GM21447 (cell line): Measurements from ENCODE around the gene NPHP1.
A peak's percentile ranks its signal among the peaks of the same experiment; 100 is the strongest.
"Not testable (repeated sequence)": the region's sequence is repeated elsewhere in the genome, so short reads cannot be mapped to it uniquely, and the experiment has no call there.

Source experiments
- ATAC-seq: cut with Tn5 transposase; IDR thresholded peaks from one replicate; pipeline ENCODE4 v1.9.1; 2021; ENCODE audit not compliant: unreplicated experiment

Gene NPHP1

DNA sequence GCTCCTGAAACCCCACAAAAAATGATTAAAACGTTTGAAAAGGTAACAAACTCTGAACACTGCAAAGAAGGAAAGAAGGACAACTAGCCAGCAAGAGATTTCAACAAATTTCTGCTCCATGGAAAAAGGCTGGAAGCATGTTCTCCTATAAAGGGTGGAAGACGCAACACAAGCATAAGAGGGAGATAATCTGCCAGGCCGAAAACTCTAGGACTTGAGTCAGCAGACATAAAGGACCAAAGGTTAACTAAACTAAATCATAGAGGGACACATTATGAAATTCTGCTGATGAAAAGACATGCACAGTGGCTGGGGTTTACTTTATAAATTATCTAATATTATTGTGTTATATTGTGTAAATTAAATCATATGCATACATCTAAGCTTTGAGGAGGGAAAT lies 6.8 kb downstream of the NPHP1 start:
- ATAC-seq: no peak

- no peak for ATAC-seq
Measured at GRCh38 chr2:110197452-110197851, 7.4 kb downstream of the NPHP1 start.

- not testable (repeated sequence) for ATAC-seq
Measured at GRCh38 chr2:110190169-110190568, 14.6 kb downstream of the NPHP1 start.

DNA sequence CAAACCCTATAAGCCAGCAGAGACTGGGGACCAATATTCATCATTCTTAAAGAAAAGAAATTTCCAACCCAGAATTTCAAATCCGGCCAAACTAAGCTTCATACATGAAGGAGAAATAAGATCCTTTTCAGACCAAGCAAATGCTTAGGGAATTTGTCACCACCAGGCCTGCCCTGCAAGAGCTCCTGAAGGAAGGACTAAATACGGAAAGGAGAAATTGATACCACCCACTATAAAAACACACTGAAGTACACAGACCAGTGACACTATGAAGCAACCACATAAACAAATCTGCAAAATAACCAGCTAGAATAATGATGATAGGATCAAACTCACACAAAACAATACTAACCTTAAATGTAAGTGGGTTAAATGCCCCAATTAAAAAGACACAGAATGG lies 22.4 kb downstream of the NPHP1 start:
- ATAC-seq: no peak

DNA sequence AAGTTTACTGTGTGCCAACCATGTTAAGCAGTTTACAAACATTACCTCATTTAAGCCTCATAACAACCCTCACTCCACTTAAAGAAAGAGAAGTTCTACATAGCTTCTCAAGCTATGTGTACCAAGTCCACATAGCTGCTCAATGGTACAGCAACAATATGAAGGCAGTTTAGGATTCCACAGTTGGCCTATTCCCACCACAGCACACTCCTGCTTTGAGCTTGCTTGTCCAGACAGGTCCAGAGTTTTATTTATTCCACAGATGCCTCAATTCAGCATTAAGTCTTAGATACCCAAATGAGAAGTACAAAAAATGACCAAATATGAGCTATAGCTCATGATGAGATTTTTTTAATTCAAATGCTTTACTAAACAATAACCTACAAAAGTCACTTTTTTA lies 24.8 kb downstream of the NPHP1 start:
- ATAC-seq: no peak

DNA sequence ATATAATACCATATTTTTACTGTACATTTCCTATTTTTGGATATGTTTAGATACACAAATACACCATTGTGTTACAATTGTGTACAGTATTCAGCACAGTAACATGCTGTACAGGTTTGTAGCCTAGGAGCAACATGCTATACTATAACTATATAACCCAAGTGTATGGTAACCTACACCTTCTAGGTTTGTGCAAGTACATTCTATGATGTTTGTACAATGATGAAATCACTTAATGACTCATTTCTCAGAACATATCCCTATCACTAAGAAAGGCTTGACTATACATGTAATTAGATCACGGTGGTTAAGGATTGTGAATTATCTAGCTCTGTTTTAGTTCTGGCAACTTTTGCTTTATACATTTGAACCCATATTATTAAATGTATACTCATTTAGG lies 31.3 kb downstream of the NPHP1 start:
- no peak for ATAC-seq

GRCh38 chr2:110172506-110172905 lies 32.3 kb downstream of the NPHP1 start:
- no peak for ATAC-seq

GRCh38 chr2:110170102-110170501 lies 34.7 kb downstream of the NPHP1 start:
- no peak for ATAC-seq

- no peak for ATAC-seq
Measured at GRCh38 chr2:110167326-110168000, 37.4 kb downstream of the NPHP1 start.

DNA sequence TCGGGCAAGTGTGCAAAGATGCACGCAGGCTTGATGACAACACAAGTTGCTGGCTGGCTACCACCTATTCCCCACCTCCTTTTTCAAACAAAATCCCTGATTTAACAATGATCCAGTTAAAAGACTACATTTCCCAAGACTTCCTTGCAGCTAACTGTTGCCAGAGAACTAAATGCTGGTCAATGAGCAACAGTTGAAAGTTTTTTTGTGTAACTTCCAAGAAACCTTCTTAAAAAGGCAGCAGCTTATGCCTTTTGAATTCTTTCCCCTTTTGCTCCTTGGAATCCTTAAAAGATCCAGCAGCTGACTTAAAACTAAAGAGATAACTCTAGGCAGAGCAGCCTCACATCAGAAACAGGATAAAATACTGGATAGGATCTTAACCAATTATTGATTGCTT lies 38.5 kb downstream of the NPHP1 start:
- no peak for ATAC-seq

DNA sequence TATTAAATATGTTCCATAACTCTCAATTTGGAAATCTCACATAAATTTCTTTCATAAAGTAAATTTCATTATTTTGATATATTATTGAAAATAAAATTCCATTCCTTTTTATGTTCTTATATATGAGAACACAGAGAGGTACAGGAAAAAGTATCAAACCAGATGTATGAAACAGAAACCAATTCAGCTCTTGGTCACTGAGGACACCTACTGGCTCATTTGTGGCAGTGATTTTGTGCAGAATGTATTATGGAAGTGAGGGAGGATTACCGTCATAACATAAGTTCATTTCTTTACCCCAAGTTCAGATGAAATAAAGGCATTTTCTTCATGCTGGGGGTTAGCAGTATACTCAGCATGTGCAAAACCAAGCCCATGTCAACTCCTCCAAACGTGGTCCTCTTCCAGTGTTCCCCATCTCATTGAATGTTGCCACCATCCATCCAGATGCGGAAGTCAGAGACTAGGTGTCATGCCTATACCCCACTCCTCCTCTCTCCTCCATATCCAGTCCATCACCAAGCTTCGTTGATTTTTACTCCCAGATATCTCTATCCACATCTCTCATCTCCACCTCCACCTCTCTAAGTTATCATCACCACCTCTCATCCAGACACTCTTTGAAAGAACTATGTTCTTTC lies 47.5 kb downstream of the NPHP1 start:
- peak; percentile 70 for ATAC-seq

DNA sequence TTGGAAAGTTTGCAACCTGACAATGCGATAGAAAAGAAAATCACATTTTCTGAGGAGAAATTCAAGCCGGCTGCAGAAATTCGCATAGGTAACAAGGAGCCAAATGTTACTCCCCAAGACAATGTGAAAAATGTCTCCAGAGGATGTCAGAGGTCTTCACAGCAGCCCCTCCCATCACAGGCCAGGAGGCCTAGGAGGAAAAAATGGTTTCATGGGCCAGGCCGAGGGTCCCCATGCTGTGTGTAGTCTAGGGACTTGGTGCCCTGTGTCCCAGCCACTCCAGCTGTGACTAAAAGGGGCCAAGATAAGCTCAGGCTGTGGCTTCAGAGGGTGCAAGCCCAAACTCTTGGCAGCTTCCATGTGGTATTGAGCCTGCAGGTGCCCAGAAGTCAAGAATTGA lies 50.0 kb downstream of the NPHP1 start:
- ATAC-seq: not testable (repeated sequence)

DNA sequence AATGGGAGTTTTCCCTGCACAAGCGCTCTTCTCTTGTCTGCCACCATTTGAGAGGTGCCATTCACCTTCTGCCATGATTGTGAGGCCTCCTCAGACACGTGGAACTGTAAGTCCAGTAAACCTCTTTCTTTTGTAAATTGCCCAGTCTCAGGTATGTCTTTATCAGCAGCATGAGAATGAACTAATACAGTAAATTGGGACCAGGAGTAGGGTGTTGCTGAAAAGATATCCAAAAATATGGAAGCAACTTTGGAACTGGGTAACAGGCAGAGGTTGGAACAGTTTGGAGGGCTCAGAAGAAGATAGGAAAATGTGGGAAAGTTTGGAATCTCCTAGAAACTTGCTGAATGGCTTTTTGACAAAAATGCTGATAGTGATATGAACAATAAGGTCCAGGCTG lies 50.6 kb downstream of the NPHP1 start:
- not testable (repeated sequence) for ATAC-seq

GRCh38 chr2:110153416-110153815 lies 51.4 kb downstream of the NPHP1 start:
- ATAC-seq: no peak

DNA sequence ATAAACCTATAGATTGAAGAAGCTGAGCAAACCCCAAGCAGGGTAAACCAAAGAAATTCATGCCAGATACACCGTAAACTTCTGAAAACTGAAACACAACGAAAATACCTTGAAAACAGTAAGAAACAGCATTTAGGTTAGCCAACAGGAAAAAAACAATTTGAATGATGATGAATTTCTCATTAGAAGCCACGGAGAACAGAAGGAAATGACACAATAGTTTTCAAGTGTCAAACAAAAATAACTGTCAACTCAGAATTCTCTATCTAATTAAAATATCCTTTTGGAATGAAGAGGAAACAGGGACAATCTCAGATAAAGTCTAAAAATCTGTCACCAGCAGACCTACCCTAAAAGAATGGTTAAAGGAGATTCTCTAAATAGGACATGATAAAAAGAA lies 51.9 kb downstream of the NPHP1 start:
- ATAC-seq: no peak

GRCh38 chr2:110149330-110150220 lies 55.2 kb downstream of the NPHP1 start:
- no peak for ATAC-seq

GRCh38 chr2:110146945-110147332 lies 57.9 kb downstream of the NPHP1 start:
- no peak for ATAC-seq

- no peak for ATAC-seq
Measured at GRCh38 chr2:110146183-110146944, 58.4 kb downstream of the NPHP1 start.

DNA sequence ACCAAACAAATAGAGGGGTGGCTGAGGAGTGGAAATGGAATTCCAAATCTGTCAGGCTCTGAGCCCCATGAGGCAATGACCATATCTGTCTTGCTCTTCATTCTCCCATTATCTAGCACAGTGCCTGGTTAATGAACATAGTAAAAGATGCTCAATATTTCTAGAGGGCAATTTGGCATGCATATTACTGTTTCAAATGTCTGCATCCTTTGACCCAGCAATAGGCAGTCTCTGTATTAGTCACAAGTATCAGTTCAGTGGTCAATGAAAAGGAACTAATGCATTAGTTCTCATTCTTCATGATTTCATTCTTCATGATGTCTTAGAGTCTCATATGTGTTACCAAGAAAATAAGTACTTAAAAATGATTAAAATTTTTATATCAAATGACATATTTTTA lies 60.8 kb downstream of the NPHP1 start:
- no peak for ATAC-seq

GRCh38 chr2:110140401-110140800 lies 64.4 kb downstream of the NPHP1 start:
- no peak for ATAC-seq

GRCh38 chr2:110134025-110134424 lies 70.8 kb downstream of the NPHP1 start:
- ATAC-seq: no peak
